Measurements from ENCODE around the gene IFITM5.

- TF ChIP-seq CTCF (IDR thresholded peaks at IDR 0.05) (no peak), POLR2AphosphoS5 (IDR thresholded peaks at IDR 0.05; ENCODE audit: insufficient read depth in 1 of 2, low read depth in 1 of 2) (no peak)
Observed at GRCh38 chr11:250274-250673, 49.1 kb downstream of the IFITM5 start.
